ENCODE data around the gene CLSTN2. TPM values are rescaled to one million over a fixed set of nuclear protein-coding genes. Genes with fewer than 3 reads are reported as not detected.

CLSTN2 gene
- total RNA-seq, 1 donor from 2014 or later: 12.9 TPM

DNA sequence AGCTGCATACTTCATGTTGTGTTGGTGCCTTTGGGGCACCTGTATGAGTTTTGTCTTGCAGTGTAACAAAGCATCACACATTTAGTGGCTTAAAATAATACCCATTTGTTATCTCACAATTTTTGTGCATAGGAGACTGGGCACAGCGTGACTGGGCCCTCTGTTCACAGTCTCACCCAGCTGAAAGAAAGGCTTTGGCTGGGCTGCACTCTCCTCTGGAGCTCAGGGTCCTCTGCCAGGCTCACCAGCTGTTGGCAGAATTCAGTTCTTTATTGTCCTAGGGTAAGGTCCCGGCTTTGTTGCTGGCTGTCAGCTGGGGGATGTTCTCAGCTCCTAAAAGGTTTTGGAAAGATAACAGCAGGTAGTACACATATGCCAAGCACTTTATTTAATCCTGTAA, 263.3 kb downstream of the CLSTN2 start:
- Mint-ChIP-seq H3K4me3 (no peak overlapping the region), H3K4me1 (ENCODE audit: unreplicated experiment) (no peaks in the 10 kb centered on the region), H3K9me3 (no peaks in the 10 kb centered on the region), H3K27me3 (peaks cover 15% of the 10 kb centered on the region), H3K36me3 (no peaks in the 10 kb centered on the region), H3K27ac (no peak overlapping the region)
- DNase-seq (ENCODE audit: extremely low spot score, unreplicated experiment): no peak
- TF ChIP-seq, protein P1, sequence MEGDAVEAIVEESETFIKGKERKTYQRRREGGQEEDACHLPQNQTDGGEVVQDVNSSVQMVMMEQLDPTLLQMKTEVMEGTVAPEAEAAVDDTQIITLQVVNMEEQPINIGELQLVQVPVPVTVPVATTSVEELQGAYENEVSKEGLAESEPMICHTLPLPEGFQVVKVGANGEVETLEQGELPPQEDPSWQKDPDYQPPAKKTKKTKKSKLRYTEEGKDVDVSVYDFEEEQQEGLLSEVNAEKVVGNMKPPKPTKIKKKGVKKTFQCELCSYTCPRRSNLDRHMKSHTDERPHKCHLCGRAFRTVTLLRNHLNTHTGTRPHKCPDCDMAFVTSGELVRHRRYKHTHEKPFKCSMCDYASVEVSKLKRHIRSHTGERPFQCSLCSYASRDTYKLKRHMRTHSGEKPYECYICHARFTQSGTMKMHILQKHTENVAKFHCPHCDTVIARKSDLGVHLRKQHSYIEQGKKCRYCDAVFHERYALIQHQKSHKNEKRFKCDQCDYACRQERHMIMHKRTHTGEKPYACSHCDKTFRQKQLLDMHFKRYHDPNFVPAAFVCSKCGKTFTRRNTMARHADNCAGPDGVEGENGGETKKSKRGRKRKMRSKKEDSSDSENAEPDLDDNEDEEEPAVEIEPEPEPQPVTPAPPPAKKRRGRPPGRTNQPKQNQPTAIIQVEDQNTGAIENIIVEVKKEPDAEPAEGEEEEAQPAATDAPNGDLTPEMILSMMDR (conservative IDR thresholded peaks at IDR 0.05): no peak

DNA sequence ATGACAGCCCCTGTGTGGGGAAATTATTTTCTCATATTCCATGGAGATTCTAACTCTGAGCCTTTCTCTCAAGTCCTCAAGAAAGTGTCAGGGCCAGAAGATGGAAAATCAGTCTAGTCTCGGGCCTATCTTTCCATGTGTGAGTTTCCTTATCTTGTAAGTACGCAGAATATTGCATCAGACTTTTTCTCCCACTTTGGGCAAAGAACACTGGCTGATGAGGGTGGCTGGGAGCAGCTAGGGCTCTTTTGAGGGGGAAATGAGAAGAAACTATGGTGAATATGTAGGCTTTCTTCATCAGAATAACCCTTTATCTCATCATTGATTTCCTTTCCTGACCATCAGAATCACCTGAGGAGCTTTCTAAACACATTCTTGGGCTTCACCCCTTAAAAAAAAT, 264.0 kb downstream of the CLSTN2 start:
- no peak for DNase-seq (ENCODE audit: extremely low spot score, unreplicated experiment)
- H3K4me3 Mint-ChIP-seq: no peak overlapping the region
- H3K27ac Mint-ChIP-seq: no peak overlapping the region
- no peaks in the 10 kb centered on the region for H3K4me1 Mint-ChIP-seq (ENCODE audit: unreplicated experiment)
- TF ChIP-seq, protein P1 (conservative IDR thresholded peaks at IDR 0.05): no peak
- peaks cover 20% of the 10 kb centered on the region for H3K27me3 Mint-ChIP-seq
- H3K9me3 Mint-ChIP-seq: no peaks in the 10 kb centered on the region
- no peaks in the 10 kb centered on the region for H3K36me3 Mint-ChIP-seq

DNA sequence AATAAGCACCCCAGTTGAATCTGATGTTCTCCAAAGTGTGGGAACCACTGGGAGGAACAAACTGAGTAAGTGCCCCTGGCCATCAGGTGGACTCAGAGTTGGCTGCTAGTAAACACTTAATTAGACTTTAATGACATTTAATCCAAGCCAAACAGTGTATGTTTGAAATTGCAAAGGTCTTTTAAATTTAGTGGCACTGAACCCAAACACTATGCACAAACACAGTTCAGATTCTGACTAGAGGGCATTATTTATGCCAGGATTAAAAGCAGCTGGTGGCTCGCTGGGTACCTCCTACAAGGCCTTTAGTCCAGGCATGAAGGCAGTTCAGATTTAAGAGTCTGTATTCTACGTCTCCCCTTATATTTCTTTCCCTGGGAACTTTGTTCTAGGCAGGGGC, 264.8 kb downstream of the CLSTN2 start:
- H3K27ac Mint-ChIP-seq: no peak overlapping the region
- peaks cover 27% of the 10 kb centered on the region for H3K27me3 Mint-ChIP-seq
- DNase-seq (ENCODE audit: extremely low spot score, unreplicated experiment): no peak
- TF ChIP-seq, protein P1 (conservative IDR thresholded peaks at IDR 0.05): no peak
- H3K4me1 Mint-ChIP-seq (ENCODE audit: unreplicated experiment): no peaks in the 10 kb centered on the region
- H3K36me3 Mint-ChIP-seq: no peaks in the 10 kb centered on the region
- H3K4me3 Mint-ChIP-seq: no peak overlapping the region
- no peaks in the 10 kb centered on the region for H3K9me3 Mint-ChIP-seq

DNA sequence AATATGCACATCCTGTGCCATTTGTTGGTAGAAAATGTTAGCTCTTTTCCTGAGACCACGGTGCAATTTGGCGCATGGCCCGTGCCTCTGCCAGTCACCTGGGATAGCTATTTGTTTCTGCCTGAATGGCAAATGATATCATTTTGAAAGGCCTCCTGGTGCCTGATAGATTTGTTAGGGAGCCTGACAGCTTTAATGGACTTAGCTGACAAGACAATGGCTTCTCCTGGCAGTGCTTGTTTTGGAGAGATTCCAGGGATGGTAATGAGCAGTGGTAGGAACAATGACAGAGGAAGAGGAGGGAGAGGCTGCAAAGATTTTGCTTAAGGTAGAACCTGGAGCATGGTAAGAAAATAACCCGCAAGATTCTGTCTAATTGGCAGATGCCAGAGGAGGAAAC, 268.5 kb downstream of the CLSTN2 start:
- no peak for DNase-seq (ENCODE audit: extremely low spot score, unreplicated experiment)
- Mint-ChIP-seq H3K36me3 (no peaks in the 10 kb centered on the region), H3K27ac (no peak overlapping the region), H3K4me3 (no peak overlapping the region), H3K27me3 (peaks cover 43% of the 10 kb centered on the region), H3K4me1 (ENCODE audit: unreplicated experiment) (no peaks in the 10 kb centered on the region), H3K9me3 (no peaks in the 10 kb centered on the region)
- TF ChIP-seq, protein P1 (conservative IDR thresholded peaks at IDR 0.05): no peak

DNA sequence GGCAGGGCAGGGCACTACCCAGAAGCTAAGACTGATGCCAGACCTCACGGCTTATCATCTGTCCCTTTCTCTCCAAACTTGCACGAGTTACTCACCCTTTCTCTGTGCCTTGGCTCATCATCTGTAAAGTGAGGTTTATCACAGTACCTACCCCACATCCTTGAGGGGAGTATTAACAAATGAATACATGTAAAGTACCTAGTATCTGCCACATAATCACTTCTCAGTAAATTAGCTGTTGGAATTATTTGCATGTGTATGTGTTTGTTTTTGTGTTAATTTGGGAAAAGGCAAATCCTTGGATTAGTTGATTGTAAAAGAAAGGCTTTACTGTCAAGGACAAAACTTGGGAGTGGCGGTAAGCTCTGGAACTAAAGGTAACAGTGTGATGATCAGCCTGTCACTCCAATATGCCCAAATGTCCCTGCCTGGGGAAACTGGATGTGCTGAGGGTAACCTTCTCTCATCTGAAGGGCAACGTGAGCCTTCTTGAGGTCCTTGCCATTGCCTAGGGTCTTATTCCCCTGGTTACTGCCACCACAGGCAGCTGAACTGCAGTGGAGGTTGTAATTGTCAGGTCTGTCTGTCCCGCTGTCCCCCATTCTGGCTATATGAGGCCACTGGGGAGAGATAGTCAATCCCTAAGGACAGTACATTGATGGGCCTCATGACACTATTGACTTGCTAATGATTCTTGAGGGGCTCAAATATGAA, 269.4 kb downstream of the CLSTN2 start:
- Mint-ChIP-seq H3K9me3 (no peaks in the 10 kb centered on the region), H3K4me1 (ENCODE audit: unreplicated experiment) (no peaks in the 10 kb centered on the region), H3K36me3 (no peaks in the 10 kb centered on the region), H3K27me3 (peaks cover 44% of the 10 kb centered on the region), H3K4me3 (no peak overlapping the region), H3K27ac (no peak overlapping the region)
- no peak for DNase-seq (ENCODE audit: extremely low spot score, unreplicated experiment)
- TF ChIP-seq, protein P1 (conservative IDR thresholded peaks at IDR 0.05): no peak
